HEK293 (cell line): ENCODE data around the gene DPH5.
"Not testable (repeated sequence)": the region's sequence is repeated elsewhere in the genome, so short reads cannot be mapped to it uniquely, and the experiment has no call there.

Source experiments
- CTCF ChIA-PET: fragments of 350-600 bp; formaldehyde crosslinking; extraction: SDS; loops from one replicate; lab custom pipeline; 2021; ENCODE audit warnings: antibody characterized with exemption; lab: Yijun Ruan, JAX
- POLR2A ChIA-PET: fragments of 300-600 bp; formaldehyde crosslinking; extraction: SDS; loops from one replicate; lab custom pipeline; 2020; ENCODE audit warnings: antibody characterized with exemption, inconsistent platforms; lab: Yijun Ruan, JAX
- H3K27ac ChIP-seq: fragments of 200-500 bp; sonication (Bioruptor generic); 2 replicates; pipeline ENCODE4 v1.5.1; 2014; ENCODE audit warnings: low read depth, low read length, control low read depth, inconsistent platforms; ENCODE audit errors: extremely low read depth
- H3K36me3 ChIP-seq, 2 experiments: fragments of 200-500 bp in 1 of 2; sonication (Bioruptor generic) in 1 of 2; 1 replicate in 1 of 2; 2 replicates in 1 of 2; pipeline ENCODE4 v1.5.1; 2014 to 2017; ENCODE audit warnings: inconsistent platforms in 2 of 2, low read length in 2 of 2; ENCODE audit not compliant: control insufficient read depth in 2 of 2, insufficient read depth in 1 of 2
- H3K4me1 ChIP-seq: fragments of 200-500 bp; sonication (Bioruptor generic); 2 replicates; pipeline ENCODE4 v1.5.1; 2014; ENCODE audit warnings: mild to moderate bottlenecking, low read length, inconsistent platforms; ENCODE audit not compliant: control insufficient read depth, insufficient read depth
- H3K4me3 ChIP-seq: 2 replicates; pipeline ENCODE4 v1.5.1; 2011; ENCODE audit warnings: low read depth, mild to moderate bottlenecking, control low read depth, low read length, moderate library complexity
- H3K9me3 ChIP-seq: fragments of 200-500 bp; sonication (Bioruptor generic); 2 replicates; pipeline ENCODE4 v1.5.1; 2014; ENCODE audit warnings: low read depth, low read length, inconsistent platforms; ENCODE audit not compliant: control insufficient read depth, insufficient read depth
- ATF2 ChIP-seq: fragments of 450-650 bp; formaldehyde crosslinking; IDR thresholded peaks from 2 replicates; pipeline ENCODE4 v1.5.1; 2016; ENCODE audit warnings: missing biosample characterization, missing genetic modification characterization, low read depth
- REPIN1 ChIP-seq: fragments of 450-650 bp; formaldehyde crosslinking; IDR thresholded peaks from 2 replicates; pipeline ENCODE4 v1.5.1; 2017; ENCODE audit warnings: missing biosample characterization, missing genetic modification characterization, low read depth
- SP3 ChIP-seq: fragments of 450-650 bp; formaldehyde crosslinking; IDR thresholded peaks from 2 replicates; pipeline ENCODE4 v1.5.1; 2016; ENCODE audit warnings: missing biosample characterization, missing genetic modification characterization
- TRIM28 ChIP-seq: IDR thresholded peaks from 2 replicates; pipeline ENCODE4 v1.6.1; 2011; ENCODE audit warnings: low read length, control low read depth, borderline replicate concordance
- ZBTB6 ChIP-seq: fragments of 450-650 bp; formaldehyde crosslinking; IDR thresholded peaks from 2 replicates; pipeline ENCODE4 v1.5.1; 2017; ENCODE audit warnings: missing biosample characterization, missing genetic modification characterization
- ZFHX2 ChIP-seq: fragments of 450-650 bp; formaldehyde crosslinking; conservative IDR thresholded peaks from 2 replicates; pipeline ENCODE4 v1.5.1; 2016; ENCODE audit warnings: missing biosample characterization, missing genetic modification characterization
- ZNF138 ChIP-seq: fragments of 450-650 bp; formaldehyde crosslinking; IDR thresholded peaks from 2 replicates; pipeline ENCODE4 v1.5.1; 2016; ENCODE audit warnings: missing biosample characterization, missing genetic modification characterization, borderline replicate concordance
- ZNF16 ChIP-seq: fragments of 450-650 bp; formaldehyde crosslinking; IDR thresholded peaks from 2 replicates; pipeline ENCODE4 v1.5.1; 2016; ENCODE audit warnings: low read depth, missing biosample characterization, missing genetic modification characterization
- ZNF324 ChIP-seq: fragments of 450-650 bp; formaldehyde crosslinking; IDR thresholded peaks from 2 replicates; pipeline ENCODE4 v1.5.1; 2016; ENCODE audit warnings: missing biosample characterization, missing genetic modification characterization
- ZNF521 ChIP-seq: fragments of 450-650 bp; formaldehyde crosslinking; IDR thresholded peaks from 2 replicates; pipeline ENCODE4 v1.5.1; 2017; ENCODE audit warnings: missing biosample characterization, mild to moderate bottlenecking, missing genetic modification characterization
- ZNF529 ChIP-seq: fragments of 450-650 bp; formaldehyde crosslinking; IDR thresholded peaks from 2 replicates; pipeline ENCODE4 v1.5.1; 2017; ENCODE audit warnings: missing genetic modification characterization, missing biosample characterization; ENCODE audit not compliant: insufficient replicate concordance
- ZNF549 ChIP-seq: fragments of 450-650 bp; IDR thresholded peaks from 2 replicates; pipeline ENCODE4 v1.5.1; 2018; ENCODE audit warnings: missing biosample characterization, missing genetic modification characterization, mild to moderate bottlenecking, inconsistent platforms, moderate library complexity
- ZNF561 ChIP-seq: fragments of 450-650 bp; IDR thresholded peaks from 2 replicates; pipeline ENCODE4 v1.5.1; 2018; ENCODE audit warnings: missing biosample characterization, missing genetic modification characterization, borderline replicate concordance
- ZNF623 ChIP-seq: fragments of 450-650 bp; formaldehyde crosslinking; IDR thresholded peaks from 2 replicates; pipeline ENCODE4 v1.5.1; 2016; ENCODE audit warnings: missing biosample characterization, missing genetic modification characterization
- ZNF654 ChIP-seq: fragments of 450-650 bp; formaldehyde crosslinking; IDR thresholded peaks from 2 replicates; pipeline ENCODE4 v1.5.1; 2016; ENCODE audit warnings: low read depth, missing biosample characterization, missing genetic modification characterization
- ZNF677 ChIP-seq: fragments of 450-650 bp; IDR thresholded peaks from 2 replicates; pipeline ENCODE4 v1.5.0; 2018; ENCODE audit warnings: missing biosample characterization, mild to moderate bottlenecking, missing genetic modification characterization, moderate library complexity
- ZNF704 ChIP-seq: fragments of 450-650 bp; formaldehyde crosslinking; IDR thresholded peaks from 2 replicates; pipeline ENCODE4 v1.5.1; 2016; ENCODE audit warnings: missing biosample characterization, missing genetic modification characterization
- ZNF768 ChIP-seq: fragments of 450-650 bp; formaldehyde crosslinking; IDR thresholded peaks from 2 replicates; pipeline ENCODE4 v1.5.1; 2018; ENCODE audit warnings: missing biosample characterization, mild to moderate bottlenecking, missing genetic modification characterization
- ZNF792 ChIP-seq: fragments of 450-650 bp; formaldehyde crosslinking; IDR thresholded peaks from 2 replicates; pipeline ENCODE4 v1.5.1; 2016; ENCODE audit warnings: missing biosample characterization, missing genetic modification characterization

DPH5 gene

GRCh38 chr1:100947816-100948215 lies 77.8 kb downstream of the DPH5 start:
- peaks cover 0 to 18% of the 10 kb centered on the region in 2 experiments; a peak in 1 of 3 replicates for H3K36me3 ChIP-seq
- H3K9me3 ChIP-seq, POLR2A ChIA-PET, H3K27ac ChIP-seq, CTCF ChIA-PET, H3K4me3 ChIP-seq: not testable (repeated sequence)
- H3K4me1 ChIP-seq: peaks cover 11% of the 10 kb centered on the region
- peak; percentile 88 for TF ChIP-seq ZNF529 (tag by site-specific recombination)

GRCh38 chr1:100946064-100946463 lies 79.5 kb downstream of the DPH5 start:
- H3K36me3 ChIP-seq: peaks cover 0 to 20% of the 10 kb centered on the region in 2 experiments; a peak in 1 of 3 replicates
- H3K27ac ChIP-seq, POLR2A ChIA-PET, CTCF ChIA-PET, H3K4me3 ChIP-seq, H3K9me3 ChIP-seq: not testable (repeated sequence)
- H3K4me1 ChIP-seq: peaks cover 11% of the 10 kb centered on the region

- POLR2A ChIA-PET: no interaction called here
- Histone ChIP-seq H3K4me3 (no peak overlapping the region), H3K4me1 (no peaks in the 10 kb centered on the region), H3K27ac (no peak overlapping the region), H3K9me3 (no peaks in the 10 kb centered on the region), H3K36me3 (peaks cover 0 to 28% of the 10 kb centered on the region in 2 experiments; a peak in 1 of 3 replicates)
- TF ChIP-seq ZNF677 (tag by site-specific recombination) (no peak), ATF2 (tag by site-specific recombination) (0 out of 2 replicates have a peak, but pooled peaks have one; percentile 21), ZFHX2 (tag by site-specific recombination) (no peak), TRIM28 (no peak), ZNF521 (no peak)
- CTCF ChIA-PET: interaction anchor here (1.3 kb wide), 1 partner anchor 295 kb away, joined by 4 read pairs; no protein-coding TSS in a partner anchor
These were observed 82.1 kb downstream of the DPH5 start for GRCh38 chr1:100943533-100943932.

- TF ChIP-seq ZNF324 (tag by site-specific recombination): no peak
- TF ChIP-seq ZNF549 (tag by site-specific recombination): no peak
- TF ChIP-seq ZNF16 (tag by site-specific recombination): no peak
- Histone ChIP-seq H3K4me1 (no peaks in the 10 kb centered on the region), H3K9me3 (no peaks in the 10 kb centered on the region), H3K27ac (no peak overlapping the region), H3K4me3 (no peak overlapping the region), H3K36me3 (peaks cover 0 to 34% of the 10 kb centered on the region in 2 experiments; a peak in 1 of 3 replicates)
- ChIA-PET POLR2A (no interaction called here), CTCF (no interaction called here)
These were observed 83.1 kb downstream of the DPH5 start for GRCh38 chr1:100942304-100943046.

- Histone ChIP-seq H3K27ac (no peak overlapping the region), H3K36me3 (peaks cover 0 to 34% of the 10 kb centered on the region in 2 experiments; a peak in 1 of 3 replicates), H3K4me1 (no peaks in the 10 kb centered on the region), H3K9me3 (no peaks in the 10 kb centered on the region), H3K4me3 (no peak overlapping the region)
- CTCF ChIA-PET: no interaction called here
- POLR2A ChIA-PET: no interaction called here
- TF ChIP-seq ZNF561 (tag by site-specific recombination) (no peak), SP3 (tag by site-specific recombination) (no peak), ZNF768 (tag by site-specific recombination) (no peak), REPIN1 (tag by site-specific recombination) (no peak), ZBTB6 (tag by site-specific recombination) (no peak), ZNF623 (tag by site-specific recombination) (no peak), ZNF654 (no peak), ZNF792 (tag by site-specific recombination) (no peak), ZNF704 (tag by site-specific recombination) (no peak), ZNF138 (tag by site-specific recombination) (no peak)
These were observed 83.9 kb downstream of the DPH5 start for GRCh38 chr1:100941580-100942216.
